ENCODE results near the gene NUDCD3. TPM values are rescaled to one million over a fixed set of nuclear protein-coding genes. Genes with fewer than 3 reads are reported as not detected.

Gene NUDCD3
- total and polyA plus RNA-seq, 8 donors, result 12.9 to 147 (median 29.5) TPM

- Histone ChIP-seq H3K36me3 (peaks cover 24 to 71% (median 49%) of the 10 kb centered on the region in 4 donors), H3K27ac (no peak overlapping the region), H3K4me3 (no peak overlapping the region), H3K4me1 (peaks cover 8 to 71% (median 32%) of the 10 kb centered on the region in 4 donors), H3K27me3 (no peaks in the 10 kb centered on the region), H3K9me3 (no peaks in the 10 kb centered on the region)
- no peak for DNase-seq
- TF ChIP-seq POLR2A (IDR thresholded peaks at IDR 0.05) (no peak), CTCF (IDR thresholded peaks at IDR 0.05) (no peak), POLR2AphosphoS5 (IDR thresholded peaks at IDR 0.05) (no peak), EP300 (IDR thresholded peaks at IDR 0.05) (no peak)
- 44 to 55% (median 51%) methylated on average over 3 of the region's 3 CpGs for WGBS, 5 donors
- intact Hi-C loops (cut with DNase I; ENCODE audit: low total_unique reads), result loop anchor here (10.0 kb wide), 1 partner anchor 228 kb away; no protein-coding TSS in a partner anchor
Measured at GRCh38 chr7:44472843-44473242, 17.6 kb downstream of the NUDCD3 start.

DNA sequence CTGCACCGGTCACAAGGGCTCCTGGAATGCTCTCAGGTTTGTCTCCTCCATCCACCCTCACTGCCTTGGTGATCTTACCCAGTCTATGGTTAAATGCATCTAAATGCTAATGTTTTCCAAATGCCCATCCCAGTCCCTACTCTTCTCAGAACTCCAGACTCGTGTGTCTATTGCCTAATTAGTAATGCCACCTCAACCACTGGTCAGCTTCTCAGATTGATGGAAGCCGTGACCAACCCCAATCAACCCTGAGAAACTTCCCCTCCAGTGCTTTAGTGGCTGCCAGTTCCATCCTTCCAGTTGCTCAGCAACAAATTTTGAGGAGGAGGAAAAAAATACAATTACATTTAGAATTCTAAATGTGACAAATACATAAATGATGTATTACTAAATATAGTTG is 18.6 kb downstream of the NUDCD3 start:
- TF ChIP-seq EP300 (IDR thresholded peaks at IDR 0.05) (no peak), POLR2A (IDR thresholded peaks at IDR 0.05) (no peak), POLR2AphosphoS5 (IDR thresholded peaks at IDR 0.05) (no peak), CTCF (IDR thresholded peaks at IDR 0.05) (no peak)
- H3K4me3 ChIP-seq, result no peak overlapping the region
- H3K4me1 ChIP-seq, result peaks cover 8 to 61% (median 28%) of the 10 kb centered on the region in 4 donors
- H3K27me3 ChIP-seq, result no peaks in the 10 kb centered on the region
- intact Hi-C loops (cut with DNase I; ENCODE audit: low total_unique reads), result loop anchor here (10.0 kb wide), 1 partner anchor 227 kb away; no protein-coding TSS in a partner anchor
- H3K36me3 ChIP-seq, result peaks cover 20 to 79% (median 56%) of the 10 kb centered on the region in 4 donors
- no peak overlapping the region for H3K27ac ChIP-seq
- WGBS, 5 donors, result 81 to 87% (median 83%) methylated on average over 3 of the region's 3 CpGs
- H3K9me3 ChIP-seq, result no peaks in the 10 kb centered on the region
- DNase-seq, result no peak

- Histone ChIP-seq H3K27me3 (no peaks in the 10 kb centered on the region), H3K4me1 (peaks cover 8 to 57% (median 26%) of the 10 kb centered on the region in 4 donors), H3K36me3 (peaks cover 21 to 79% (median 56%) of the 10 kb centered on the region in 4 donors), H3K4me3 (no peak overlapping the region), H3K9me3 (no peaks in the 10 kb centered on the region), H3K27ac (no peak overlapping the region)
- intact Hi-C loops (cut with DNase I; ENCODE audit: low total_unique reads), result loop anchor here (10.0 kb wide), 1 partner anchor 227 kb away; no protein-coding TSS in a partner anchor
- no peak for DNase-seq
- TF ChIP-seq EP300 (IDR thresholded peaks at IDR 0.05) (no peak), POLR2AphosphoS5 (IDR thresholded peaks at IDR 0.05) (no peak), CTCF (IDR thresholded peaks at IDR 0.05) (no peak), POLR2A (IDR thresholded peaks at IDR 0.05) (no peak)
- 92 to 100% (median 100%) methylated on average over 1 of the region's 1 CpG for WGBS, 5 donors
Measured at GRCh38 chr7:44471436-44471835, 19.0 kb downstream of the NUDCD3 start.

DNA sequence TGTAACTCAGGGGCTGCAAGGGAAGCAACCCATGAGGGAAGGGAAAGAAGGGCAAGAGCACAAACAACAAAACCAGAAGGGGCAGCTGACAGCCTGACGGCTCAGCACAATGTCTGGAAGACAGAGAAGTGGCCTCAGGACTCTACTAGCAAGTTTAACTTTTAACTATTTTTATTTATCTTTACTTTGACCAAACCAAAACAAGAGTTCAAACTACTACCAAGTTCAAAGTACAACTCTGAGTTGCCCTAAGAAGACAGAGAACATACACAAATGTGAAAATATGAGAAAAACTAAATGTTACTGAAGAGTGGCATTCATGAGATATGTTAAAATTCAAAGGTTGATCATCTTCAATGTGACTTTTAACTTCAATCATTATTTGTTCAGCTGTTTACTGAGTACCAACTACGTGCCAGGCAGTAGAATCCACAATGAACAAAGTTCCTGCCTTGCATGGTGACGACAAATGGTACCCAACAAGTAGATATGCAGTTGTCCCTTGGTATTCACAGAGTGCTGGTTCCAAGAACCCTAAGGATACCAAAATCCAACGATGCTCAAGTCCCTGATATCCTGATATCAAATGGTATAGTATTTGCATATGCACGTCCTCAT is 19.7 kb downstream of the NUDCD3 start:
- DNase-seq, result no peak
- no peaks in the 10 kb centered on the region for H3K9me3 ChIP-seq
- H3K4me3 ChIP-seq, result no peak overlapping the region
- no peak overlapping the region for H3K27ac ChIP-seq
- TF ChIP-seq CTCF (IDR thresholded peaks at IDR 0.05), result no peak
- no peak for TF ChIP-seq EP300 (IDR thresholded peaks at IDR 0.05)
- TF ChIP-seq POLR2A (IDR thresholded peaks at IDR 0.05), result no peak
- no peak for TF ChIP-seq POLR2AphosphoS5 (IDR thresholded peaks at IDR 0.05)
- peaks cover 8 to 56% (median 29%) of the 10 kb centered on the region in 4 donors for H3K4me1 ChIP-seq
- H3K27me3 ChIP-seq, result no peaks in the 10 kb centered on the region
- WGBS, 5 donors, result 72 to 87% (median 78%) methylated on average over 5 of the region's 5 CpGs
- intact Hi-C loops (cut with DNase I; ENCODE audit: low total_unique reads), result loop anchor here (10.0 kb wide), 1 partner anchor 226 kb away; no protein-coding TSS in a partner anchor
- peaks cover 16 to 79% (median 56%) of the 10 kb centered on the region in 4 donors for H3K36me3 ChIP-seq
